Measurements from ENCODE around the gene TNS2.
A peak's percentile ranks its signal among the peaks of the same experiment; 100 is the strongest.

TNS2 gene

GRCh38 chr12:53099071-53099882 lies 49.4 kb downstream of the TNS2 start:
- H3K27ac ChIP-seq (ENCODE audit: low read depth, low read length), result peak overlapping the region; percentile 1
- peaks cover 37% of the 10 kb centered on the region for H3K27me3 ChIP-seq (ENCODE audit: control insufficient read depth, insufficient read depth, low read length)
- no peak overlapping the region for H3K9ac ChIP-seq (ENCODE audit: low read depth, low read length)

GRCh38 chr12:53100466-53101151 lies 50.7 kb downstream of the TNS2 start:
- H3K36me3 ChIP-seq (ENCODE audit: control insufficient read depth, insufficient read depth, low read length), result no peaks in the 10 kb centered on the region
- H3K4me3 ChIP-seq (ENCODE audit: low read depth, low read length), result no peak overlapping the region
- H3K9ac ChIP-seq (ENCODE audit: low read depth, low read length), result no peak overlapping the region
- H3K27ac ChIP-seq (ENCODE audit: low read depth, low read length), result no peak overlapping the region
- peaks cover 20% of the 10 kb centered on the region for H3K4me1 ChIP-seq (ENCODE audit: control insufficient read depth, insufficient read depth, low read length)
- no peaks in the 10 kb centered on the region for H3K9me3 ChIP-seq (ENCODE audit: control insufficient read depth, insufficient read depth, low read length)
- peaks cover 36% of the 10 kb centered on the region for H3K27me3 ChIP-seq (ENCODE audit: control insufficient read depth, insufficient read depth, low read length)

More at GRCh38 chr12:53099071-53099882, 49.4 kb downstream of the TNS2 start:
- H3K4me1 ChIP-seq (ENCODE audit: control insufficient read depth, insufficient read depth, low read length), result peaks cover 20% of the 10 kb centered on the region
- H3K9me3 ChIP-seq (ENCODE audit: control insufficient read depth, insufficient read depth, low read length), result no peaks in the 10 kb centered on the region
- peak overlapping the region; percentile 83 for H3K4me3 ChIP-seq (ENCODE audit: low read depth, low read length)
- no peaks in the 10 kb centered on the region for H3K36me3 ChIP-seq (ENCODE audit: control insufficient read depth, insufficient read depth, low read length)

- H3K27ac ChIP-seq (ENCODE audit: low read depth, low read length), result no peak overlapping the region
- no peaks in the 10 kb centered on the region for H3K36me3 ChIP-seq (ENCODE audit: control insufficient read depth, insufficient read depth, low read length)
- no peak overlapping the region for H3K9ac ChIP-seq (ENCODE audit: low read depth, low read length)
- peaks cover 16% of the 10 kb centered on the region for H3K4me1 ChIP-seq (ENCODE audit: control insufficient read depth, insufficient read depth, low read length)
- peaks cover 30% of the 10 kb centered on the region for H3K27me3 ChIP-seq (ENCODE audit: control insufficient read depth, insufficient read depth, low read length)
- H3K4me3 ChIP-seq (ENCODE audit: low read depth, low read length), result no peak overlapping the region
- H3K9me3 ChIP-seq (ENCODE audit: control insufficient read depth, insufficient read depth, low read length), result no peaks in the 10 kb centered on the region
Observed at GRCh38 chr12:53101266-53101665, 51.4 kb downstream of the TNS2 start.

- H3K4me1 ChIP-seq (ENCODE audit: control insufficient read depth, insufficient read depth, low read length), result peaks cover 18% of the 10 kb centered on the region
- no peak overlapping the region for H3K4me3 ChIP-seq (ENCODE audit: low read depth, low read length)
- no peaks in the 10 kb centered on the region for H3K36me3 ChIP-seq (ENCODE audit: control insufficient read depth, insufficient read depth, low read length)
- no peak overlapping the region for H3K27ac ChIP-seq (ENCODE audit: low read depth, low read length)
- no peak overlapping the region for H3K9ac ChIP-seq (ENCODE audit: low read depth, low read length)
- H3K27me3 ChIP-seq (ENCODE audit: control insufficient read depth, insufficient read depth, low read length), result peaks cover 21% of the 10 kb centered on the region
- no peaks in the 10 kb centered on the region for H3K9me3 ChIP-seq (ENCODE audit: control insufficient read depth, insufficient read depth, low read length)
Observed at GRCh38 chr12:53101931-53102781, 52.3 kb downstream of the TNS2 start.

- H3K36me3 ChIP-seq (ENCODE audit: control insufficient read depth, insufficient read depth, low read length), result no peaks in the 10 kb centered on the region
- peaks cover 13% of the 10 kb centered on the region for H3K27me3 ChIP-seq (ENCODE audit: control insufficient read depth, insufficient read depth, low read length)
- no peak within 1 kb of the TSS for H3K4me3 ChIP-seq (ENCODE audit: low read depth, low read length)
- H3K27ac ChIP-seq (ENCODE audit: low read depth, low read length), result peak within 1 kb of the TSS; percentile 17
- H3K4me1 ChIP-seq (ENCODE audit: control insufficient read depth, insufficient read depth, low read length), result peaks cover 19% of the 10 kb centered on the region
- no peak within 1 kb of the TSS for H3K9ac ChIP-seq (ENCODE audit: low read depth, low read length)
- H3K9me3 ChIP-seq (ENCODE audit: control insufficient read depth, insufficient read depth, low read length), result no peaks in the 10 kb centered on the region
Observed at GRCh38 chr12:53102883-53103807, 53.3 kb downstream of the TNS2 start, which contains the start of gene SOAT2. SOAT2 (plus strand) TSS chr12:53103486; CDS start chr12:53103578, 92 bp downstream.

- H3K27ac ChIP-seq (ENCODE audit: low read depth, low read length), result peak overlapping the region; percentile 17
Observed at GRCh38 chr12:53103860-53104305, 54.0 kb downstream of the TNS2 start.

GRCh38 chr12:53105256-53105655 lies 55.4 kb downstream of the TNS2 start:
- no peak overlapping the region for H3K27ac ChIP-seq (ENCODE audit: low read depth, low read length)
- H3K9me3 ChIP-seq (ENCODE audit: control insufficient read depth, insufficient read depth, low read length), result peaks cover 2% of the 10 kb centered on the region; the same call in 1 of the 2 replicates
- no peak overlapping the region for H3K4me3 ChIP-seq (ENCODE audit: low read depth, low read length)
- H3K9ac ChIP-seq (ENCODE audit: low read depth, low read length), result no peak overlapping the region
- H3K4me1 ChIP-seq (ENCODE audit: control insufficient read depth, insufficient read depth, low read length), result peaks cover 6% of the 10 kb centered on the region; the same call in 1 of the 2 replicates
- no peaks in the 10 kb centered on the region for H3K36me3 ChIP-seq (ENCODE audit: control insufficient read depth, insufficient read depth, low read length)
- H3K27me3 ChIP-seq (ENCODE audit: control insufficient read depth, insufficient read depth, low read length), result no peaks in the 10 kb centered on the region

More at GRCh38 chr12:53103860-53104305, 54.0 kb downstream of the TNS2 start:
- Histone ChIP-seq H3K27me3 (ENCODE audit: control insufficient read depth, insufficient read depth, low read length) (peaks cover 5% of the 10 kb centered on the region), H3K4me1 (ENCODE audit: control insufficient read depth, insufficient read depth, low read length) (peaks cover 11% of the 10 kb centered on the region), H3K4me3 (ENCODE audit: low read depth, low read length) (no peak overlapping the region), H3K36me3 (ENCODE audit: control insufficient read depth, insufficient read depth, low read length) (no peaks in the 10 kb centered on the region), H3K9ac (ENCODE audit: low read depth, low read length) (no peak overlapping the region), H3K9me3 (ENCODE audit: control insufficient read depth, insufficient read depth, low read length) (no peaks in the 10 kb centered on the region)

GRCh38 chr12:53105712-53106439 lies 56.0 kb downstream of the TNS2 start:
- peaks cover 6% of the 10 kb centered on the region; the same call in 1 of the 2 replicates for H3K4me1 ChIP-seq (ENCODE audit: control insufficient read depth, insufficient read depth, low read length)
- no peak overlapping the region for H3K4me3 ChIP-seq (ENCODE audit: low read depth, low read length)

GRCh38 chr12:53107122-53107521 lies 57.3 kb downstream of the TNS2 start:
- no peaks in the 10 kb centered on the region for H3K36me3 ChIP-seq (ENCODE audit: control insufficient read depth, insufficient read depth, low read length)
- no peak overlapping the region for H3K9ac ChIP-seq (ENCODE audit: low read depth, low read length)
- H3K27ac ChIP-seq (ENCODE audit: low read depth, low read length), result no peak overlapping the region
- H3K4me3 ChIP-seq (ENCODE audit: low read depth, low read length), result no peak overlapping the region
- H3K4me1 ChIP-seq (ENCODE audit: control insufficient read depth, insufficient read depth, low read length), result peaks cover 6% of the 10 kb centered on the region; the same call in 1 of the 2 replicates
- H3K9me3 ChIP-seq (ENCODE audit: control insufficient read depth, insufficient read depth, low read length), result peaks cover 6% of the 10 kb centered on the region; the same call in 1 of the 2 replicates
- no peaks in the 10 kb centered on the region for H3K27me3 ChIP-seq (ENCODE audit: control insufficient read depth, insufficient read depth, low read length)

More at GRCh38 chr12:53105712-53106439, 56.0 kb downstream of the TNS2 start:
- peaks cover 6% of the 10 kb centered on the region; the same call in 1 of the 2 replicates for H3K9me3 ChIP-seq (ENCODE audit: control insufficient read depth, insufficient read depth, low read length)
- H3K27ac ChIP-seq (ENCODE audit: low read depth, low read length), result no peak overlapping the region
- H3K36me3 ChIP-seq (ENCODE audit: control insufficient read depth, insufficient read depth, low read length), result no peaks in the 10 kb centered on the region
- H3K27me3 ChIP-seq (ENCODE audit: control insufficient read depth, insufficient read depth, low read length), result no peaks in the 10 kb centered on the region
- H3K9ac ChIP-seq (ENCODE audit: low read depth, low read length), result no peak overlapping the region
